Measurements from ENCODE around the gene SPATA6. TPM values are rescaled to one million over a fixed set of nuclear protein-coding genes. Genes with fewer than 3 reads are reported as not detected.

Gene SPATA6
- total and polyA plus RNA-seq, 2 of the 13 experiments (the other 11 are each of a cell fraction or from before 2014, with no cell fraction given), result 0.81 to 3.3 TPM

DNA sequence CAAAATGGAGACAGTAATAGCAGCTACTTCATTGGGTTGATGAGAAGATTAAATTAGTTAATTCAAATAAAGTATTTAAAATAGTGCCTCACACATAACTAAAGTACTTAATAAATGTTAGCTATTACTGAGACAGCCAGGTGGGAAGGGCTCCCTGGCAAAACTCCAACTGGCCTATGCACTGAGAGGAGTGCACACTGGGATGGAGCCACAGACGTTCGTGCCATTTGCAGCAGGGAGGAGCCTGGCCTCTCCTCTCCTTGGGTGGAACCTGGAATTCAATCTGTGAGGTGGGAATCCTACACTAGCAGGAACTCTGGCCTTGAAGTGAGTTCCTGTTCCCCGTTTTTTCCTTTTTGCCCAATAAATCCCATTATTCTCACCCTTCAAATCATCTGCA, 221.4 kb downstream of the SPATA6 start:
- no peak overlapping the region for H2AFZ ChIP-seq (ENCODE audit: low read length)
- peak; percentile 25; the same call in 1 of the 3 replicates for ATAC-seq
- no peaks in the 10 kb centered on the region for H4K20me1 ChIP-seq (ENCODE audit: insufficient read depth, low read length)
- FAIRE-seq, result no peak
- no TSS peak for BruUV-seq (replicated peaks)
- DNase-seq (ENCODE audit: low spot score), result no peak
- H3K4me1 ChIP-seq (ENCODE audit: insufficient read depth, low read length), result no peaks in the 10 kb centered on the region
- WGBS (ENCODE audit: low lambda C conversion rate), result 74% methylated on average over 3 of the region's 3 CpGs
- POLR2A ChIA-PET, result no interaction called here
- H3K36me3 ChIP-seq (replicated peaks in 1 of 2; ENCODE audit: control insufficient read depth in 1 of 2, insufficient read depth in 2 of 2, low read length in 2 of 2), result peaks cover 6 to 21% of the 10 kb centered on the region in 2 experiments; a peak in 3 of 5 replicates
- H3K9ac ChIP-seq (ENCODE audit: insufficient read depth, low read depth, low read length), result no peak overlapping the region
- H3K27me3 ChIP-seq (ENCODE audit: control insufficient read depth in 1 of 2, insufficient read depth in 2 of 2, low read length in 2 of 2), result no peaks in the 10 kb centered on the region
- H3K9me3 ChIP-seq (ENCODE audit: low read length), result no peaks in the 10 kb centered on the region
- TF ChIP-seq ATRX (CRISPR knock-in tag; IDR thresholded peaks at IDR 0.05; ENCODE audit: borderline replicate concordance), result no peak
- peak; percentile 50 for TF ChIP-seq ZNF263 (CRISPR knock-in tag; IDR thresholded peaks at IDR 0.05)
- no peak for TF ChIP-seq TCF7 (IDR thresholded peaks at IDR 0.05; ENCODE audit: low read depth)
- no peak for TF ChIP-seq ZNF678 (CRISPR knock-in tag; IDR thresholded peaks at IDR 0.05)
- TF ChIP-seq, protein P1, sequence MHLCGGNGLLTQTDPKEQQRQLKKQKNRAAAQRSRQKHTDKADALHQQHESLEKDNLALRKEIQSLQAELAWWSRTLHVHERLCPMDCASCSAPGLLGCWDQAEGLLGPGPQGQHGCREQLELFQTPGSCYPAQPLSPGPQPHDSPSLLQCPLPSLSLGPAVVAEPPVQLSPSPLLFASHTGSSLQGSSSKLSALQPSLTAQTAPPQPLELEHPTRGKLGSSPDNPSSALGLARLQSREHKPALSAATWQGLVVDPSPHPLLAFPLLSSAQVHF (CRISPR knock-in tag; IDR thresholded peaks at IDR 0.05), result no peak
- TF ChIP-seq ZNF17 (CRISPR knock-in tag; IDR thresholded peaks at IDR 0.05), result no peak
- TF ChIP-seq ZNF788 (CRISPR knock-in tag; IDR thresholded peaks at IDR 0.05; ENCODE audit: borderline replicate concordance), result no peak
- H3K4me2 ChIP-seq (ENCODE audit: low read depth, low read length), result no peak overlapping the region
- H3K4me3 ChIP-seq (replicated peaks in 1 of 3; ENCODE audit: insufficient read depth in 1 of 3, low read depth in 2 of 3, low read length in 3 of 3), result no peak overlapping the region
- no peak overlapping the region for H3K27ac ChIP-seq (ENCODE audit: extremely low read length, insufficient read depth, low read length)
- in situ Hi-C loops (cut with HindIII; ENCODE audit: extremely low pct_ligation_motif_present, low pct_unique_long_range_greater_than_20kb), result no loop called here
- intact Hi-C loops (cut with micrococcal nuclease; ENCODE audit: unreplicated experiment), result no loop called here
- CTCF ChIA-PET (ENCODE audit: low intra/inter-chr PET ratio, low total read pairs), result no interaction called here
- no peaks in the 10 kb centered on the region for H3K79me2 ChIP-seq (ENCODE audit: insufficient read depth, low read length)

DNA sequence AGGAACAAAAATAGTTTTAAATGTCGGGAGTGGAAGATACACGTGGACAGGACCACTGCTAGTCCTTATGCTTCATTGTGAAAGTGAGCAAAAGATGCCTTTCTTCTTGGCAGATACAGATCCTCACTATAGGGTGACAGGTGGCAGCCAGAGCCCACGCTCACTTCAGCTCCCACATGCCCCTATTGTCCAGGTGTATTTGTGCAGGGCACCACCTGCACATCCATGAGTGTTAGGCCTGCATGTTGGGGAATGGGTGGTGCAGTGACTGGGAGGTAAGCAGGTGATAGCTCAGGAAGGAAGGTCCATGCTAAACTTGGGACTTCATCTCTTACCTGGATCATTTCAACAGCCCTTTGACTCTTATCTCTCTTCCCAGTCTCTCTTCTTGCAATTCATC, 222.1 kb downstream of the SPATA6 start:
- DNase-seq (ENCODE audit: low spot score) (no peak), FAIRE-seq (no peak), ATAC-seq (peak; percentile 23; the same call in 1 of the 3 replicates)
- no peaks in the 10 kb centered on the region for H3K4me1 ChIP-seq (ENCODE audit: insufficient read depth, low read length)
- CTCF ChIA-PET (ENCODE audit: low intra/inter-chr PET ratio, low total read pairs), result no interaction called here
- peaks cover 12 to 21% of the 10 kb centered on the region in 2 experiments for H3K36me3 ChIP-seq (replicated peaks in 1 of 2; ENCODE audit: control insufficient read depth in 1 of 2, insufficient read depth in 2 of 2, low read length in 2 of 2)
- no peaks in the 10 kb centered on the region for H3K9me3 ChIP-seq (ENCODE audit: low read length)
- POLR2A ChIA-PET, result no interaction called here
- H3K4me2 ChIP-seq (ENCODE audit: low read depth, low read length), result no peak overlapping the region
- TF ChIP-seq NFE2L2 (IDR thresholded peaks at IDR 0.05; ENCODE audit: low read length) (no peak), STAG1 (CRISPR knock-in tag; IDR thresholded peaks at IDR 0.05) (no peak), CCAR2 (optimal IDR thresholded peaks at IDR 0.05; ENCODE audit: low read depth, low read length) (no peak), ZEB1 (IDR thresholded peaks at IDR 0.05; ENCODE audit: insufficient replicate concordance, low read depth) (peak; percentile 80), RBM22 (optimal IDR thresholded peaks at IDR 0.05; ENCODE audit: low read length) (peak; percentile 73), KMT2A (CRISPR knock-in tag; IDR thresholded peaks at IDR 0.05) (no peak), HMG20B (CRISPR knock-in tag; conservative IDR thresholded peaks at IDR 0.05) (no peak), ZFP41 (CRISPR knock-in tag; IDR thresholded peaks at IDR 0.05; ENCODE audit: borderline replicate concordance) (no peak), SSRP1 (CRISPR knock-in tag; IDR thresholded peaks at IDR 0.05) (no peak), KDM2A (CRISPR knock-in tag; IDR thresholded peaks at IDR 0.05; ENCODE audit: borderline replicate concordance, low read depth) (no peak)
- TF ChIP-seq, protein P2, sequence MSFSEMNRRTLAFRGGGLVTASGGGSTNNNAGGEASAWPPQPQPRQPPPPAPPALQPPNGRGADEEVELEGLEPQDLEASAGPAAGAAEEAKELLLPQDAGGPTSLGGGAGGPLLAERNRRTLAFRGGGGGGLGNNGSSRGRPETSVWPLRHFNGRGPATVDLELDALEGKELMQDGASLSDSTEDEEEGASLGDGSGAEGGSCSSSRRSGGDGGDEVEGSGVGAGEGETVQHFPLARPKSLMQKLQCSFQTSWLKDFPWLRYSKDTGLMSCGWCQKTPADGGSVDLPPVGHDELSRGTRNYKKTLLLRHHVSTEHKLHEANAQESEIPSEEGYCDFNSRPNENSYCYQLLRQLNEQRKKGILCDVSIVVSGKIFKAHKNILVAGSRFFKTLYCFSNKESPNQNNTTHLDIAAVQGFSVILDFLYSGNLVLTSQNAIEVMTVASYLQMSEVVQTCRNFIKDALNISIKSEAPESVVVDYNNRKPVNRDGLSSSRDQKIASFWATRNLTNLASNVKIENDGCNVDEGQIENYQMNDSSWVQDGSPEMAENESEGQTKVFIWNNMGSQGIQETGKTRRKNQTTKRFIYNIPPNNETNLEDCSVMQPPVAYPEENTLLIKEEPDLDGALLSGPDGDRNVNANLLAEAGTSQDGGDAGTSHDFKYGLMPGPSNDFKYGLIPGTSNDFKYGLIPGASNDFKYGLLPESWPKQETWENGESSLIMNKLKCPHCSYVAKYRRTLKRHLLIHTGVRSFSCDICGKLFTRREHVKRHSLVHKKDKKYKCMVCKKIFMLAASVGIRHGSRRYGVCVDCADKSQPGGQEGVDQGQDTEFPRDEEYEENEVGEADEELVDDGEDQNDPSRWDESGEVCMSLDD (CRISPR knock-in tag; IDR thresholded peaks at IDR 0.05; ENCODE audit: borderline replicate concordance), result no peak
- H4K20me1 ChIP-seq (ENCODE audit: insufficient read depth, low read length), result no peaks in the 10 kb centered on the region
- H3K9ac ChIP-seq (ENCODE audit: insufficient read depth, low read depth, low read length), result no peak overlapping the region
- no peaks in the 10 kb centered on the region for H3K79me2 ChIP-seq (ENCODE audit: insufficient read depth, low read length)
- H3K27ac ChIP-seq (ENCODE audit: extremely low read length, insufficient read depth, low read length), result no peak overlapping the region
- H2AFZ ChIP-seq (ENCODE audit: low read length), result no peak overlapping the region
- in situ Hi-C loops (cut with HindIII; ENCODE audit: extremely low pct_ligation_motif_present, low pct_unique_long_range_greater_than_20kb) (no loop called here), intact Hi-C loops (cut with micrococcal nuclease; ENCODE audit: unreplicated experiment) (no loop called here)
- TSS peak; percentile 19 for BruUV-seq (replicated peaks)
- H3K4me3 ChIP-seq (replicated peaks in 1 of 3; ENCODE audit: insufficient read depth in 1 of 3, low read depth in 2 of 3, low read length in 3 of 3), result no peak overlapping the region
- no peaks in the 10 kb centered on the region for H3K27me3 ChIP-seq (ENCODE audit: control insufficient read depth in 1 of 2, insufficient read depth in 2 of 2, low read length in 2 of 2)
- 93% methylated on average over 2 of the region's 3 CpGs for WGBS (ENCODE audit: low lambda C conversion rate)

All from HepG2 (cell line).